SK-N-SH treated with all-trans-retinoic acid at 6 μM for 48 hours (cell line): ENCODE measurements around the gene DHRS7B.

Source experiments
- CSDC2 ChIP-seq: fragments of 250-450 bp; sonication (Bioruptor Pico); IDR thresholded peaks from 2 replicates; pipeline ENCODE4 v1.5.0; 2020; ENCODE audit warnings: mild to moderate bottlenecking, moderate library complexity
- ESRRG ChIP-seq: fragments of 250-450 bp; sonication (Bioruptor Pico); IDR thresholded peaks from 2 replicates; pipeline ENCODE4 v1.6.1; 2021; ENCODE audit warnings: mild to moderate bottlenecking
- ISL1 ChIP-seq: fragments of 250-450 bp; sonication (Bioruptor Pico); IDR thresholded peaks from 2 replicates; pipeline ENCODE4 v2.1.2; 2022; ENCODE audit warnings: mild to moderate bottlenecking, moderate library complexity
- OSR1 ChIP-seq: fragments of 250-450 bp; sonication (Bioruptor Pico); IDR thresholded peaks from 2 replicates; pipeline ENCODE4 v1.8.0; 2022; ENCODE audit warnings: moderate library complexity, mild to moderate bottlenecking, inconsistent platforms
- ZC3H10 ChIP-seq: fragments of 250-450 bp; sonication (Bioruptor Pico); IDR thresholded peaks from 2 replicates; pipeline ENCODE4 v1.5.1; 2021; ENCODE audit warnings: mild to moderate bottlenecking, moderate library complexity
- ZFP3 ChIP-seq: fragments of 250-450 bp; sonication (Bioruptor Pico); IDR thresholded peaks from 2 replicates; pipeline ENCODE4 v1.5.0; 2020; ENCODE audit warnings: mild to moderate bottlenecking, moderate library complexity
- ZFP30 ChIP-seq: fragments of 450-650 bp; formaldehyde crosslinking; IDR thresholded peaks from 2 replicates; pipeline ENCODE4 v1.5.0; 2022; ENCODE audit warnings: mild to moderate bottlenecking, moderate library complexity
- ZNF565 ChIP-seq: fragments of 450-650 bp; formaldehyde crosslinking; conservative IDR thresholded peaks from 2 replicates; pipeline ENCODE4 v1.5.0; 2020; ENCODE audit warnings: low read depth, mild to moderate bottlenecking, moderate library complexity
- TF ChIP-seq, protein P1 (sequence below): fragments of 250-450 bp; sonication (Bioruptor Pico); IDR thresholded peaks from 2 replicates; pipeline ENCODE4 v1.5.1; 2020; ENCODE audit warnings: low read depth, mild to moderate bottlenecking, moderate library complexity
- TF ChIP-seq, protein P2 (sequence below): fragments of 250-450 bp; sonication (Bioruptor Pico); IDR thresholded peaks from 2 replicates; pipeline ENCODE4 v1.8.0; 2020; ENCODE audit warnings: mild to moderate bottlenecking, moderate library complexity, borderline replicate concordance
- TF ChIP-seq, protein P3 (sequence below): fragments of 250-450 bp; sonication (Bioruptor Pico); IDR thresholded peaks from 2 replicates; pipeline ENCODE4 v1.5.1; 2021; ENCODE audit warnings: mild to moderate bottlenecking, moderate library complexity

DNA sequence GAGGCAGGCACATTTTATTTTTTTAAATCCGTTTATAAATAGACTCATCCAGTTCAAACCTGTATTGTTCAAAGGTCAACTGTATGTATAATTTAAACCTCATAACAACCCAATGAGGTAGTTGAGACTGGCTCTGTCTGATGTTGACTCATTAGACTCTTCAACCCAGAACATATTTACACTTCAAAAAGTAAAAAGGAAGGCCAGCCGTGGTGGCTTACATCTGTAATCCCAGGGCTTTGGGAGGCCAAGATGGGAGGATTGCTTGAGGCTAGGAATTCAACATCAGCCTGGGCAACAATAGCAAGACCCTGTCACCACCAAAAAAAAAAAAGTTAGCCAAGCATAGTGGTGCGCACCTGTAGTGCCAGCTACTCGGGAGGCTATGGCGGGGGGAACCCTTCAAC is 32.5 kb upstream of the DHRS7B start:
- TF ChIP-seq, protein P1, sequence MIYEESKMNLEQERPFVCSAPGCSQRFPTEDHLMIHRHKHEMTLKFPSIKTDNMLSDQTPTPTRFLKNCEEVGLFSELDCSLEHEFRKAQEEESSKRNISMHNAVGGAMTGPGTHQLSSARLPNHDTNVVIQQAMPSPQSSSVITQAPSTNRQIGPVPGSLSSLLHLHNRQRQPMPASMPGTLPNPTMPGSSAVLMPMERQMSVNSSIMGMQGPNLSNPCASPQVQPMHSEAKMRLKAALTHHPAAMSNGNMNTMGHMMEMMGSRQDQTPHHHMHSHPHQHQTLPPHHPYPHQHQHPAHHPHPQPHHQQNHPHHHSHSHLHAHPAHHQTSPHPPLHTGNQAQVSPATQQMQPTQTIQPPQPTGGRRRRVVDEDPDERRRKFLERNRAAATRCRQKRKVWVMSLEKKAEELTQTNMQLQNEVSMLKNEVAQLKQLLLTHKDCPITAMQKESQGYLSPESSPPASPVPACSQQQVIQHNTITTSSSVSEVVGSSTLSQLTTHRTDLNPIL (CRISPR knock-in tag), result no peak
- TF ChIP-seq ZNF565 (CRISPR knock-in tag) (no peak), ZFP3 (CRISPR knock-in tag) (no peak), CSDC2 (CRISPR knock-in tag) (no peak), ISL1 (CRISPR knock-in tag) (no peak), ESRRG (no peak), OSR1 (CRISPR knock-in tag) (no peak), ZFP30 (no peak), ZC3H10 (no peak)
- TF ChIP-seq, protein P2, sequence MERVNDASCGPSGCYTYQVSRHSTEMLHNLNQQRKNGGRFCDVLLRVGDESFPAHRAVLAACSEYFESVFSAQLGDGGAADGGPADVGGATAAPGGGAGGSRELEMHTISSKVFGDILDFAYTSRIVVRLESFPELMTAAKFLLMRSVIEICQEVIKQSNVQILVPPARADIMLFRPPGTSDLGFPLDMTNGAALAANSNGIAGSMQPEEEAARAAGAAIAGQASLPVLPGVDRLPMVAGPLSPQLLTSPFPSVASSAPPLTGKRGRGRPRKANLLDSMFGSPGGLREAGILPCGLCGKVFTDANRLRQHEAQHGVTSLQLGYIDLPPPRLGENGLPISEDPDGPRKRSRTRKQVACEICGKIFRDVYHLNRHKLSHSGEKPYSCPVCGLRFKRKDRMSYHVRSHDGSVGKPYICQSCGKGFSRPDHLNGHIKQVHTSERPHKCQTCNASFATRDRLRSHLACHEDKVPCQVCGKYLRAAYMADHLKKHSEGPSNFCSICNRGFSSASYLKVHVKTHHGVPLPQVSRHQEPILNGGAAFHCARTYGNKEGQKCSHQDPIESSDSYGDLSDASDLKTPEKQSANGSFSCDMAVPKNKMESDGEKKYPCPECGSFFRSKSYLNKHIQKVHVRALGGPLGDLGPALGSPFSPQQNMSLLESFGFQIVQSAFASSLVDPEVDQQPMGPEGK, result no peak
- TF ChIP-seq, protein P3, sequence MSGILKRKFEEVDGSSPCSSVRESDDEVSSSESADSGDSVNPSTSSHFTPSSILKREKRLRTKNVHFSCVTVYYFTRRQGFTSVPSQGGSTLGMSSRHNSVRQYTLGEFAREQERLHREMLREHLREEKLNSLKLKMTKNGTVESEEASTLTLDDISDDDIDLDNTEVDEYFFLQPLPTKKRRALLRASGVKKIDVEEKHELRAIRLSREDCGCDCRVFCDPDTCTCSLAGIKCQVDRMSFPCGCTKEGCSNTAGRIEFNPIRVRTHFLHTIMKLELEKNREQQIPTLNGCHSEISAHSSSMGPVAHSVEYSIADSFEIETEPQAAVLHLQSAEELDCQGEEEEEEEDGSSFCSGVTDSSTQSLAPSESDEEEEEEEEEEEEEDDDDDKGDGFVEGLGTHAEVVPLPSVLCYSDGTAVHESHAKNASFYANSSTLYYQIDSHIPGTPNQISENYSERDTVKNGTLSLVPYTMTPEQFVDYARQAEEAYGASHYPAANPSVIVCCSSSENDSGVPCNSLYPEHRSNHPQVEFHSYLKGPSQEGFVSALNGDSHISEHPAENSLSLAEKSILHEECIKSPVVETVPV (CRISPR knock-in tag), result no peak
